NCI-H2227 treated with DMSO at 0.1 percent for 48 hours (cell line): ENCODE data around the gene NDUFB1.

Experiments
- DNase-seq: peaks from one replicate; lab custom pipeline; 2025; lab: John Stamatoyannopoulos, UW

Gene NDUFB1

GRCh38 chr14:92121670-92122350, at the start of gene NDUFB1, which contains the start of gene CPSF2:
Gene NDUFB1 (minus strand): TSS chr14:92121706. CDS start chr14:92117637, 4,069 bp downstream.
Gene CPSF2 (plus strand): TSS chr14:92121969. CDS start chr14:92130985, 9,016 bp downstream.
- peak; percentile 72 for DNase-seq

GRCh38 chr14:92164958-92165357, 43.5 kb upstream of the NDUFB1 start:
- no peak for DNase-seq

GRCh38 chr14:92161521-92161920, 40.0 kb upstream of the NDUFB1 start:
- DNase-seq = no peak

GRCh38 chr14:92160619-92161018, 39.1 kb upstream of the NDUFB1 start:
- no peak for DNase-seq

GRCh38 chr14:92154283-92154942, 32.9 kb upstream of the NDUFB1 start:
- no peak for DNase-seq

- DNase-seq = no peak
Measured at GRCh38 chr14:92153581-92153980, 32.1 kb upstream of the NDUFB1 start.

GRCh38 chr14:92144708-92145107, 23.2 kb upstream of the NDUFB1 start:
- no peak for DNase-seq

- DNase-seq = no peak
Measured at GRCh38 chr14:92143962-92144361, 22.5 kb upstream of the NDUFB1 start.

GRCh38 chr14:92143309-92143708, 21.8 kb upstream of the NDUFB1 start:
- no peak for DNase-seq

GRCh38 chr14:92135269-92135668, 13.8 kb upstream of the NDUFB1 start:
- DNase-seq = peak; percentile 39

GRCh38 chr14:92134456-92134855, 12.9 kb upstream of the NDUFB1 start:
- DNase-seq = no peak

GRCh38 chr14:92122761-92123160, 1.3 kb upstream of the NDUFB1 start:
- no peak for DNase-seq

GRCh38 chr14:92122351-92122677, 808 bp upstream of the NDUFB1 start:
- DNase-seq = peak; percentile 12

- no peak for DNase-seq
Measured at GRCh38 chr14:92121207-92121669, 268 bp downstream of the NDUFB1 start.

GRCh38 chr14:92109490-92109889, 12.0 kb downstream of the NDUFB1 start:
- no peak for DNase-seq

GRCh38 chr14:92108345-92109254, 12.9 kb downstream of the NDUFB1 start:
- DNase-seq = peak; percentile 6

GRCh38 chr14:92106143-92106926, 15.2 kb downstream of the NDUFB1 start, which contains the start of gene ATXN3:
Gene ATXN3 (minus strand): TSS chr14:92106582. CDS start chr14:92106552, 30 bp downstream.
- peak; percentile 97 for DNase-seq

GRCh38 chr14:92105893-92106142, 15.7 kb downstream of the NDUFB1 start:
- DNase-seq = no peak

- no peak for DNase-seq
Measured at GRCh38 chr14:92105073-92105892, 16.2 kb downstream of the NDUFB1 start.

GRCh38 chr14:92103363-92103989, 18.0 kb downstream of the NDUFB1 start:
- no peak for DNase-seq

- no peak for DNase-seq
Measured at GRCh38 chr14:92099802-92100201, 21.7 kb downstream of the NDUFB1 start.
